HCT116 (cell line): ENCODE results near the gene MICA. TPM values are rescaled to one million over a fixed set of nuclear protein-coding genes. Genes with fewer than 3 reads are reported as not detected.

ENCODE experiments used
- ATAC-seq: fragments of 200-7000 bp; cut with Tn5 transposase; 2 replicates; pipeline ENCODE4 v1.9.1; 2020; ENCODE audit warnings: mild to moderate bottlenecking, moderate library complexity
- BruUV-seq: library from RNA; stranded (reverse); fragments of 400-500 nt; replicated peaks from 2 replicates; lab custom pipeline; 2021; lab: Mats Ljungman, UMichigan
- CTCF ChIA-PET: fragments of 300-600 bp; sonication (Branson Sonifier 250); formaldehyde crosslinking; loops from one replicate; lab custom pipeline; 2021; ENCODE audit warnings: antibody characterized with exemption; lab: Charles Lee
- POLR2A ChIA-PET: fragments of 300-600, 350-600 bp; sonication (Branson Sonifier 250); formaldehyde crosslinking; loops from one replicate; lab custom pipeline; 2021; ENCODE audit warnings: antibody characterized with exemption; lab: Charles Lee
- RAD21 ChIA-PET, 2 experiments: fragments of 300-600 bp; sonication (Branson Sonifier 250); formaldehyde crosslinking; loops; one replicate each; lab custom pipeline; 2023; ENCODE audit warnings: low total read pairs in 2 of 2; ENCODE audit not compliant: uncharacterized antibody in 2 of 2, unreplicated experiment in 2 of 2, low non-redundant PET in 1 of 2; lab: Charles Lee
- DNase-seq: peaks from one replicate; pipeline ENCODE4 v3.0.0-alpha.2; 2010; ENCODE audit warnings: low read depth, low spot score
- H2AFZ ChIP-seq: fragments of 200-600 bp; shearing (Covaris generic), sonication (generic); 2 replicates; pipeline ENCODE4 v1.6.1; 2017; ENCODE audit warnings: low read depth, mixed run types, mixed read lengths, antibody characterized with exemption, low read length; ENCODE audit not compliant: poor library complexity, severe bottlenecking
- H3K27ac ChIP-seq: 2 replicates; pipeline ENCODE4 v1.5.1; 2012; ENCODE audit warnings: low read depth, low read length
- H3K27me3 ChIP-seq: fragments of 200-600 bp; sonication (generic); 2 replicates; pipeline ENCODE4 v1.6.1; 2016; ENCODE audit warnings: mixed run types, low read length, mixed read lengths; ENCODE audit not compliant: insufficient read depth
- H3K36me3 ChIP-seq, 2 experiments: fragments of 200-500 bp in 1 of 2; fragments of 200-600 bp in 1 of 2; sonication (Bioruptor generic) in 1 of 2; sonication (generic) in 1 of 2; 2 replicates each; pipeline versions ENCODE4 v1.5.1 to v1.6.1; 2014 to 2016; ENCODE audit warnings: low read length in 2 of 2, inconsistent platforms in 1 of 2, mixed read lengths in 1 of 2, mixed run types in 1 of 2; ENCODE audit not compliant: insufficient read depth in 2 of 2, control insufficient read depth in 1 of 2
- H3K4me1 ChIP-seq, 2 experiments: fragments of 200-600 bp in 1 of 2; sonication (generic) in 1 of 2; 2 replicates each; pipeline versions ENCODE4 v1.5.1 to v1.6.1; 2012 to 2017; ENCODE audit warnings: low read length in 2 of 2, inconsistent platforms in 1 of 2, mild to moderate bottlenecking in 1 of 2, mixed read lengths in 1 of 2, mixed run types in 1 of 2, moderate library complexity in 1 of 2; ENCODE audit not compliant: insufficient read depth in 2 of 2, control insufficient read depth in 1 of 2
- H3K4me2 ChIP-seq: fragments of 200-600 bp; sonication (generic); 2 replicates; pipeline ENCODE4 v1.6.1; 2017; ENCODE audit warnings: mixed run types, low read length, mixed read lengths
- H3K4me3 ChIP-seq, 2 experiments: fragments of 200-600 bp in 1 of 2; sonication (generic) in 1 of 2; replicated peaks in 1 of 2; 2 replicates each; pipeline ENCODE4 v1.5.1; 2011 to 2016; ENCODE audit warnings: low read length in 2 of 2, control low read depth in 1 of 2, low read depth in 1 of 2, mild to moderate bottlenecking in 1 of 2, mixed read lengths in 1 of 2, mixed run types in 1 of 2
- H3K79me2 ChIP-seq: fragments of 200-600 bp; sonication (generic); 2 replicates; pipeline ENCODE4 v1.6.1; 2017; ENCODE audit warnings: mild to moderate bottlenecking, mixed run types, low read length, moderate library complexity, mixed read lengths; ENCODE audit not compliant: insufficient read depth
- H3K9ac ChIP-seq: fragments of 200-600 bp; sonication (generic); 2 replicates; pipeline ENCODE4 v1.6.1; 2016; ENCODE audit warnings: low read length, mixed read lengths
- H3K9me2 ChIP-seq: fragments of 200-600 bp; sonication (generic), shearing (Covaris generic); 2 replicates; pipeline ENCODE4 v1.6.1; 2017; ENCODE audit warnings: mixed run types, mild to moderate bottlenecking, moderate library complexity; ENCODE audit not compliant: insufficient read depth
- H3K9me3 ChIP-seq, 2 experiments: fragments of 200-500 bp in 1 of 2; fragments of 200-600 bp in 1 of 2; sonication (Bioruptor generic) in 1 of 2; sonication (generic) in 1 of 2; 2 replicates each; pipeline ENCODE4 v1.6.1; 2014 to 2017; ENCODE audit warnings: low read length in 2 of 2, mixed read lengths in 2 of 2, inconsistent platforms in 1 of 2, low read depth in 1 of 2, mild to moderate bottlenecking in 1 of 2, mixed run types in 1 of 2, moderate library complexity in 1 of 2; ENCODE audit not compliant: control insufficient read depth in 1 of 2, insufficient read depth in 1 of 2
- H4K20me1 ChIP-seq: fragments of 200-600 bp; sonication (generic), shearing (Covaris generic); 2 replicates; pipeline ENCODE4 v1.6.1; 2017; ENCODE audit warnings: mixed run types, mild to moderate bottlenecking, moderate library complexity; ENCODE audit not compliant: insufficient read depth
- CEBPB ChIP-seq: IDR thresholded peaks from 2 replicates; pipeline ENCODE4 v1.6.1; 2012; ENCODE audit warnings: low read depth
- ELF1 ChIP-seq: IDR thresholded peaks from 2 replicates; pipeline ENCODE4 v1.6.1; 2012; ENCODE audit warnings: low read depth, borderline replicate concordance
- EZH2 ChIP-seq: fragments of 200-600 bp; sonication (generic); IDR thresholded peaks from 2 replicates; pipeline ENCODE4 v1.6.1; 2017; ENCODE audit warnings: antibody characterized with exemption, mixed run types
- EZH2phosphoT487 ChIP-seq: fragments of 200-600 bp; IDR thresholded peaks from 2 replicates; pipeline ENCODE4 v1.6.1; 2018; ENCODE audit warnings: antibody characterized with exemption, borderline replicate concordance
- JUND ChIP-seq: IDR thresholded peaks from 2 replicates; pipeline ENCODE4 v1.6.1; 2012
- MAX ChIP-seq: IDR thresholded peaks from 2 replicates; pipeline ENCODE4 v1.6.1; 2012
- RAD21 ChIP-seq: IDR thresholded peaks from 2 replicates; pipeline ENCODE4 v1.6.1; 2012; ENCODE audit warnings: low read depth, mild to moderate bottlenecking
- REST ChIP-seq: IDR thresholded peaks from 2 replicates; pipeline ENCODE4 v1.6.1; 2012; ENCODE audit warnings: low read depth
- SRF ChIP-seq: IDR thresholded peaks from 2 replicates; pipeline ENCODE4 v1.6.1; 2012; ENCODE audit warnings: low read depth
- YY1 ChIP-seq: IDR thresholded peaks from 2 replicates; pipeline ENCODE4 v1.6.1; 2011; ENCODE audit warnings: low read length, low read depth, moderate library complexity, mild to moderate bottlenecking; ENCODE audit not compliant: insufficient replicate concordance; ENCODE audit errors: extremely low read depth
- ZNF274 ChIP-seq: fragments of 200-500 bp; sonication (Bioruptor generic); IDR thresholded peaks from 2 replicates; pipeline ENCODE4 v1.6.1; 2014; ENCODE audit warnings: mild to moderate bottlenecking, low read depth, low read length, inconsistent platforms
- intact Hi-C: fragments of 100-400 bp; cut with micrococcal nuclease; formaldehyde crosslinking; loops from 2 replicates; pipeline ENCODE4 v1.10.0; 2022
- total RNA-seq: library from RNA; stranded (reverse); gene quantifications from one replicate; pipeline ENCODE4 v1.2.1, GENCODE V29; 2021; ENCODE audit not compliant: unreplicated experiment
- TF ChIP-seq, protein P1 (sequence below): IDR thresholded peaks from 2 replicates; pipeline ENCODE4 v1.6.1; 2011; ENCODE audit warnings: mild to moderate bottlenecking, low read length, moderate library complexity; ENCODE audit not compliant: insufficient replicate concordance; ENCODE audit errors: extremely low read depth
- TF ChIP-seq, protein P2 (sequence below): IDR thresholded peaks from 2 replicates; pipeline ENCODE4 v1.6.1; 2012

The MICA gene
- total RNA-seq, 1 experiment from 2014 or later: 24.1 TPM

DNA sequence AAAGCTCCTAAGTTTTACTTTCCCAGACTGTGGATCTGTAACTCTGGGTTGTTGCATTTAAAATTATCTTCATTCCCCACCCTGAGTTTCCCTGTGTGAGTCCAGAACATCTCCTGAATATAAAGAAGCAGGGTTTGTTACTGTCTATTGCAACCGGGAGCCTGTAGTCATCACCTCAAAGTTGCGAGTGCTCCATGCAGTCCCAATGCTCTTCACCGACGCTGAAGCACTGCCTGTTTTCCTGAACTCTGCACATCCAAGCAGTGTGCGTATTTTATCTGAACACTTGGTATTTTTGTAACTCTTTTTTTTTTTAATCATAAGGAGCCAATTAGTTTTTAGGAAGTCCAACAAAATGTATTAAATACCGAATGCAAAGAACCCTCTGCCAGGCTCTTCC is 45.5 kb upstream of the MICA start (continued):
- no peak for TF ChIP-seq EZH2phosphoT487
- TF ChIP-seq, all 23 proteins: peak for 0

DNA sequence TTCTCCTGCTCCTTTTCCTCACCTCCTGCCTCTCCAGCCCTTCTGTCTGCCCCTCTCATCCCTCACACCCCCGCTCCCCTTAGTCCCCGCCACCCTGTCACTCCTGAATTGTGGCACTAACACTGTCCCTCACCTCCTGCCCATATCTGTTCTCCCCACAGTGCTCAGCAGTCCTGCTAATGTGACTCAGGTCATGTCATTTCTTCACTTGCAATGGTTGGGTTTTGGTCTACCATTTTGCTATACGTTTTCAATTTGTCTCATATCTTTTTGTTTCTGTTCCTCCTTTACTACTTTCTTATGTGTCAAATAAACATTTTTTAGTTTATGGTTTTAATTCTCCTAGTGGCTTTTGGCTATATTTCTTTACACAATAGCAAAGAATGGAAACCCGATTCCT is 45.1 kb upstream of the MICA start:
- no peak overlapping the region for H3K4me2 ChIP-seq
- H3K36me3 ChIP-seq: no peaks in the 10 kb centered on the region; a peak in 2 of 4 replicates
- H4K20me1 ChIP-seq: no peaks in the 10 kb centered on the region
- no peaks in the 10 kb centered on the region for H3K79me2 ChIP-seq
- CTCF ChIA-PET: no interaction called here
- TF ChIP-seq RAD21: no peak
- no peak for TF ChIP-seq SRF
- TF ChIP-seq CEBPB: no peak
- no peak for TF ChIP-seq ELF1
- TF ChIP-seq JUND: no peak
- no peak for TF ChIP-seq YY1
- TF ChIP-seq EZH2: no peak
- H3K4me1 ChIP-seq: no peaks in the 10 kb centered on the region
- no TSS peak for BruUV-seq
- H3K27ac ChIP-seq: no peak overlapping the region
- DNase-seq (no peak), ATAC-seq (no peak)
- H3K27me3 ChIP-seq: no peaks in the 10 kb centered on the region
- RAD21 ChIA-PET: no interaction called here
- no peaks in the 10 kb centered on the region for H3K9me3 ChIP-seq
- no peaks in the 10 kb centered on the region for H3K9me2 ChIP-seq
- POLR2A ChIA-PET: no interaction called here
- H3K4me3 ChIP-seq: no peak overlapping the region
- H3K9ac ChIP-seq: no peak overlapping the region
- intact Hi-C loops: no loop called here
- H2AFZ ChIP-seq: no peak overlapping the region

GRCh38 chr6:31359581-31359980 is 43.8 kb upstream of the MICA start:
- TF ChIP-seq, protein P1, sequence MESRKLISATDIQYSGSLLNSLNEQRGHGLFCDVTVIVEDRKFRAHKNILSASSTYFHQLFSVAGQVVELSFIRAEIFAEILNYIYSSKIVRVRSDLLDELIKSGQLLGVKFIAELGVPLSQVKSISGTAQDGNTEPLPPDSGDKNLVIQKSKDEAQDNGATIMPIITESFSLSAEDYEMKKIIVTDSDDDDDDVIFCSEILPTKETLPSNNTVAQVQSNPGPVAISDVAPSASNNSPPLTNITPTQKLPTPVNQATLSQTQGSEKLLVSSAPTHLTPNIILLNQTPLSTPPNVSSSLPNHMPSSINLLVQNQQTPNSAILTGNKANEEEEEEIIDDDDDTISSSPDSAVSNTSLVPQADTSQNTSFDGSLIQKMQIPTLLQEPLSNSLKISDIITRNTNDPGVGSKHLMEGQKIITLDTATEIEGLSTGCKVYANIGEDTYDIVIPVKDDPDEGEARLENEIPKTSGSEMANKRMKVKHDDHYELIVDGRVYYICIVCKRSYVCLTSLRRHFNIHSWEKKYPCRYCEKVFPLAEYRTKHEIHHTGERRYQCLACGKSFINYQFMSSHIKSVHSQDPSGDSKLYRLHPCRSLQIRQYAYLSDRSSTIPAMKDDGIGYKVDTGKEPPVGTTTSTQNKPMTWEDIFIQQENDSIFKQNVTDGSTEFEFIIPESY: no peak
- TF ChIP-seq ZNF274: no peak
- no peak for TF ChIP-seq SRF
- no peak for TF ChIP-seq EZH2phosphoT487
- TF ChIP-seq, protein P2, sequence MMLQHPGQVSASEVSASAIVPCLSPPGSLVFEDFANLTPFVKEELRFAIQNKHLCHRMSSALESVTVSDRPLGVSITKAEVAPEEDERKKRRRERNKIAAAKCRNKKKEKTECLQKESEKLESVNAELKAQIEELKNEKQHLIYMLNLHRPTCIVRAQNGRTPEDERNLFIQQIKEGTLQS: no peak
- TF ChIP-seq MAX: no peak
- TF ChIP-seq JUND: no peak
- TF ChIP-seq REST: no peak
- TF ChIP-seq, all 23 proteins: peak for 0
- Histone ChIP-seq H3K4me3 (no peak overlapping the region), H3K9me3 (no peaks in the 10 kb centered on the region), H3K9me2 (no peaks in the 10 kb centered on the region), H3K79me2 (no peaks in the 10 kb centered on the region), H3K27me3 (no peaks in the 10 kb centered on the region), H3K4me1 (no peaks in the 10 kb centered on the region), H3K27ac (no peak overlapping the region), H3K4me2 (no peak overlapping the region), H3K36me3 (no peaks in the 10 kb centered on the region), H2AFZ (no peak overlapping the region), H4K20me1 (no peaks in the 10 kb centered on the region), H3K9ac (no peak overlapping the region)
- ChIA-PET POLR2A (no interaction called here), RAD21 (no interaction called here), CTCF (no interaction called here)
- BruUV-seq: no TSS peak
- intact Hi-C loops: no loop called here
- no peak for DNase-seq
- ATAC-seq: no peak
